ENCODE results near the gene PRKCE.

PRKCE gene

DNA sequence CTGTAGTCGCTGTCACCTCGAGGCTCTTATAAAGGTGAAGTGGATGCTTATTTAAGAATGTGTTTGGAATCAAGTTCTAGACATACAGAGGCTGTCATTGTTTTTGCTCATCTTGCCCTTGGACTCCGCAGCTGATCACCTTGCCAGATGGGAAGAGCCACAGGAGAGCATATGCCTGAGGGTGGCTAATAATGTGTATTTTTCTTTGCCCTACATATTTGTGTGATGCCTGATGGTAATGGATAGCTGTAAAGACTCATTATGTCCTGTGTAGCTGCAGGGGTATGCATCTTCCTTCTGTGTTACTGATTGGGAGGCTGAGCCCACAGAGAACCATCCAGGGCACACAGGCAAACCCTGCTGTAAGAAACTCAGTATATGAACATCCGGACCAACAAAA, 61.7 kb downstream of the PRKCE start:
- TF ChIP-seq, protein P1, sequence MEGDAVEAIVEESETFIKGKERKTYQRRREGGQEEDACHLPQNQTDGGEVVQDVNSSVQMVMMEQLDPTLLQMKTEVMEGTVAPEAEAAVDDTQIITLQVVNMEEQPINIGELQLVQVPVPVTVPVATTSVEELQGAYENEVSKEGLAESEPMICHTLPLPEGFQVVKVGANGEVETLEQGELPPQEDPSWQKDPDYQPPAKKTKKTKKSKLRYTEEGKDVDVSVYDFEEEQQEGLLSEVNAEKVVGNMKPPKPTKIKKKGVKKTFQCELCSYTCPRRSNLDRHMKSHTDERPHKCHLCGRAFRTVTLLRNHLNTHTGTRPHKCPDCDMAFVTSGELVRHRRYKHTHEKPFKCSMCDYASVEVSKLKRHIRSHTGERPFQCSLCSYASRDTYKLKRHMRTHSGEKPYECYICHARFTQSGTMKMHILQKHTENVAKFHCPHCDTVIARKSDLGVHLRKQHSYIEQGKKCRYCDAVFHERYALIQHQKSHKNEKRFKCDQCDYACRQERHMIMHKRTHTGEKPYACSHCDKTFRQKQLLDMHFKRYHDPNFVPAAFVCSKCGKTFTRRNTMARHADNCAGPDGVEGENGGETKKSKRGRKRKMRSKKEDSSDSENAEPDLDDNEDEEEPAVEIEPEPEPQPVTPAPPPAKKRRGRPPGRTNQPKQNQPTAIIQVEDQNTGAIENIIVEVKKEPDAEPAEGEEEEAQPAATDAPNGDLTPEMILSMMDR (IDR thresholded peaks at IDR 0.05), result no peak

DNA sequence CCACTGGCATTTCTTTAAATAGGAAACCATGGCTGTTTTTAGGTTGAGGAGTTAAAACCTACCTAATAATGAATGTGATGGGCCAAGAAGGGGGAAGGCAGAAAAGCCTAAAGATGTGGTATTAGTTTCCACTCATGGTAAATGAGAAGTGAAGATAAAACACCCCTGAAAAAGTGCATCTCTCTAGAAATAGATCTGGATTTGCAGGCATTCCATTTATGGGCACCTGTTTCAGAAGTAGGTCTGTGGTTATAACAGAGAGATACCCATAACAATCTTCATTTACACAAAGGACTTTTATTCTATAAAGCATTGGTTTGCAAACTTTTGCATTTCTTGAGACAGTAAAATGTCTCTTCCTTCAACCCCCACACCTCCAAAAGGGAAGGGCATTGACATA, 62.1 kb downstream of the PRKCE start:
- TF ChIP-seq, protein P1 (IDR thresholded peaks at IDR 0.05), result no peak

DNA sequence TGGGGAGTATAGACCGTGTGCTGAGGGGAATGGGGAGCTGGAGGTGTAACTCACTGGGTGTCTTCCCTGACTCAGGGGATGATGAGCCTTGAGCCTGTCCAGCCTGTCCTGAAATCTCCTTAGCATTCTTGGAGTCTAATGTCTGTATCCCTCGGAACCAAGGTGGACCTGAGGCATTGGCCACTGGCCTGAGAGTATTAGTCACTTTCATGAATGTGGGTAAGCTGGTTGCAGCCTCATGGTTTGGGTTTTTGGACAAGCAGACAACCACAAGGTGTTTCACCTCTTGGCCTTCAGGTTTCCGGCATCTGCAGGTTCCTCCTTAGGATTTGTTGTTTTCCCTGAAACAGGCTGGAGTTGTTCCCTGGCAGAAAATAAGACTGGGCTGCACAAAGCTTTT, 63.2 kb downstream of the PRKCE start:
- TF ChIP-seq, protein P1 (IDR thresholded peaks at IDR 0.05), result no peak

DNA sequence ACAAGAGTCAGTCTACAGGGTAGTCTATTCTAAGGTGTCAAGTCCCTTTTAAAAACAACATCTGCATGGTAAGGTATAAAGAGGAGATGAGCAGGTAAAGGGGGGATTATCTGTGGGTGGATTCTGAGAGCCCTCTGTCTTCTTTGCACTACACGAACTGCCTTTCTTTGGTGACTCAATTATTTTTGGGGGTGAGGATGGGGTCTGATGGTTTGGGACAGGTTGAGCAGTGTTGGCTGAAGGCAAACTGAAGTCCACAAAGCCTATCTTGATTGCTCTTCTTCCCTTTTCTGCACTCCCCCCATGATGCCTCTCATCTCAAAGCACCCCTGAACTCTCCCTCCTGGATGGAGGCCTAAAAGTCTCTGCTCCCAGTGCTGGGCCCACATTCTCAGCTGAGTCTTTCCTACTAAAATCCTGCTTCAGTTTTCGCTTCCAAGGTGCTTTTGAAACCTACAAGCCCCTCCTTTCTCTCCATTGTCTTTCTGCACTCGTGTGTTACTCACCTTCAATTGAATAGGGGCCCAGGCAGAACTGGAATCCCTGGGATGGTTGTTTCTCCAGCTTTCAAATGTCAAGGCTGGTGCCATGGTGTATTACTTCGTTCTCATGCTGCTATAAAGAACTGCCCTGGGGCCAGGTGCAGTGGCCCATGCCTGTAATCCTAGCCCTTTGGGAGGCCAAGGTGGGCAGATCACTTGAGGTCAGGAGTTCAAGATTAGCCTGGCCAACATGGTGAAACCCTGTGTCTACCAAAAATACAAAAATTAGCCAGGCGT, 64.3 kb downstream of the PRKCE start:
- TF ChIP-seq, protein P1 (IDR thresholded peaks at IDR 0.05), result no peak

DNA sequence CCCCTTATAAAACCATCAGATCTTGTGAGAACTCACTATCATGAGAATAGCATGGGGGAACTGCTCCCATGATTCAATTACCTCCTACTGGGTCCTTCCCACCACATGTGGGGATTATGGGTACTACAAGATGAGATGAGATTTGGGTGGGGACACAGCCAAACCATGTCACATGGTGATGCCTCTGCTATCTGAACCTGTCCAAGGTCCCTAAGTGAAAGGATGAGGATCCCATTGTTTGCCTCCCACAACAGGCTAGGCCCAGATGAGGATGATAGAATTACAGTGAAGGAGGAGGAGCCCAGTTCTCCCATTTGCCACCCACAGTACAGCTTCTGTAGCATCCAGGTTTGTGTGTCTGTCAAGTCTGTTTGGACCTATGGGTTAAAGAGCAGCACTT, 65.4 kb downstream of the PRKCE start:
- TF ChIP-seq, protein P1 (IDR thresholded peaks at IDR 0.05), result no peak

DNA sequence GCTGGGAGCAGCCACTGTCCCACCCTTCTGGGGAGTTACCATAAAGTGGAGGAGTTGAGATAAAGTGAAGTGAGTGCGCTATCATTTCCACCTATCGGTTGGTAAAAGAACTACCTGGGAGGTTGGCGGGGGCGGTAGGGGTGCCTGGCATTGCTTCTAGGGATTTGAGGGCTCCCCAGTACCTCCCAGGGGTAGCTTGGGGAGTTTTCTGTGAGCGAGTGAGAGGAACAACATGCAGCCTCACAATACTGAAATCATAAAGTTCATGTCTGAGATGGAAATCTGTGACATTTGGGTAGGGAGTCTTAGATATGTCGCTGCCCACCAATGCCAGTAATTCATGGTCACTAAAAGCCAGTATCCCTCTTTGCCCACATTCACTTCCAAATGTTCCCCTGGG, 68.7 kb downstream of the PRKCE start:
- TF ChIP-seq, protein P1 (IDR thresholded peaks at IDR 0.05), result no peak

DNA sequence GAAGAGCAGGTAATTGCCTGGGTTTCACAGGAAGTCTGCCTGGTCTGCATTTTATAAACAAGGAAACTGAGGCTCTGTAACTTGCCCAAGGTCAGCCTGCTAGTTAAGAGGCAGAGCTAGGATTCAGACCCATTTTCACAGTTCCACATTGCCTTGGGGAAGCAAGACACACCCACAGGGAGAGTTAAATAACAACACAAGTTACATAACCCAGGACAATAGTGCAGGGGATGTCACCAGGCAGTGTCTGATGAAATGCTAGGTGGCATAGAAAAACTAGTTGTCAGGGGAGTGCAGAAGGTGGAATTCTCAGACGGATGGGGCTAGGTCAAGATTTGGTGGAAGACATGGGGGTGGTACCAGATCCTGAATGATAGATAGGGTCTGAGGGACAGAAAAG, 69.7 kb downstream of the PRKCE start:
- TF ChIP-seq, protein P1 (IDR thresholded peaks at IDR 0.05), result no peak

DNA sequence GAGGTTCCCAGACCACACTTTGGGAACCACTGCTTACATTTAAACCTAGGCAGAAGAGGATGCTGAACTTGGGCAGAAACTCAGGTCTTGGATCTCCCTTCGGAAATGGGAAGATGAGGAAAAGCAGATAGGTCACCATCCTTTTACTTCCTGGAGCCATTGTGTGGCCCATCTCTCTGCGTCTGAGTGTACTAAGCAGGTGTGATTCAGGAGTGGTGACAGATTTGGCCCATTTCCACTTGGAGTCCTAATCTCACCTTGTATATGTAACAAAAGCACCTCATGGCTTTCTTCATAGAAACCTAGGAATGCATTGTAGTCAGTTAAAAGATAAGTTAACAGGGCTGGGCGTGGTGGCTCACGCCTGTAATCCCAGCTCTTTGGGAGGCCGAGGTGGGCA, 71.0 kb downstream of the PRKCE start:
- TF ChIP-seq, protein P1 (IDR thresholded peaks at IDR 0.05), result no peak

All from LNCAP (cell line).